HPDE6-E6E7 (cell line): ENCODE results near the gene SLC50A1.
"Not testable (repeated sequence)": the region's sequence is repeated elsewhere in the genome, so short reads cannot be mapped to it uniquely, and the experiment has no call there.

ENCODE experiments used
- DNase-seq: peaks from one replicate; pipeline ENCODE4 v3.0.0; 2011; ENCODE audit warnings: missing footprints; ENCODE audit errors: extremely low spot score

Gene SLC50A1

GRCh38 chr1:155116113-155116764 is 19.4 kb upstream of the SLC50A1 start:
- DNase-seq = no peak

DNA sequence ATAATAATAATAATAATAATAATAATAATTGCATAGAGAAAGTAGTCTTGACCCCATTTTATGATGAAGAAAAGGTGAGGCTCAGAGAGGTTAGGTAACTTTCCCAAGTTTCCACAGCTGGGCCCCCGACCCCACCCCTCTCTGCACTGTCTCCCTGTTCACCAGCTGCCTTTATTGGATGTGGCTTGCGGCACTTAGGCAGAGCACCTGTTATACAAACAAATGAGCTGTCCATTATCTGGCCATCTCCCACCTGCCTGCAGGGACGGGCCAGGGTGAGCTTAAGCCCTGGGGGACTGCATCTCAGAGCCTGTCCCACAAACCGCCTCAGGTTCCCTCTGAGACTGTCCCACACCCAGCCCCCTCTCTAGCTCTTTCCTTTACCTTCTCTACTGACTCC is 18.0 kb upstream of the SLC50A1 start:
- no peak for DNase-seq

DNA sequence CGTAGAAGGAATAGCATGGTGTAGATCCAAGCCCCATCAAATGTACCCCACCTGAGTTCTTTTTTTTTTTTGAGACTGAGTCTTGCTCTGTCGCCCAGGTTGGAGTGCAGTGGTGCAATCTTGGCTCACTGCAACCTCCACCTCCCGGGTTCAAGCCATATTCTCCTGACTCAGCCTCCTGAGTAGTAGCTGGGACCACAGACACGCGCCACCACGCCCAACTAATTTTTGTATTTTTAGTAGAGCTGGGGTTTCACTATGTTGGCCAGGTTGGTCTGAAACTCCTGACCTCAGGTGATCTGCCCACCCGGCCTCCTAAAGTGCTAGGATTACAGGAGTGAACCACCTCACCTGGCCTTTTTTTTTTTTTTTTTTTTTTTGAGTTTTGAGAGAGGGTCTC is 17.6 kb upstream of the SLC50A1 start:
- not testable (repeated sequence) for DNase-seq

DNA sequence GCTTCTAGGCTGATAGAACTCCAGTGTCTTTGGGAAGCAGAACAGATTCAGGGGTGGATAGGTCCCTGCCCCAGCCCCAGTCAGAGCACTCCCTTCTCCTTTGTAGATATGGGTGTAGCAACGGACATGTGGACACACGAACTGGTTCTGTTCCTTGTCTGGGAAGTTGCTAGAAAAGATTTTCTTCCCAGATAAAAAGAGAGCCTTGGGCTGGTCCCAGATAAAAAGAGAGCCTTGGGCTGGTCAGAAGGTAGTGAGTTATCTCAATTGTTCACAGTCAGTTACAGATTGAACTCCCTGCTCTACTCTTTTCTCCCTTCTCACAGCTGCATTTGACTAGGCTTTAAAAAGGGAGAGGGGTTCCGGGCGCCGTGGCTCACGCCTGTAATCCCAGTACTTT is 15.4 kb upstream of the SLC50A1 start:
- no peak for DNase-seq

DNA sequence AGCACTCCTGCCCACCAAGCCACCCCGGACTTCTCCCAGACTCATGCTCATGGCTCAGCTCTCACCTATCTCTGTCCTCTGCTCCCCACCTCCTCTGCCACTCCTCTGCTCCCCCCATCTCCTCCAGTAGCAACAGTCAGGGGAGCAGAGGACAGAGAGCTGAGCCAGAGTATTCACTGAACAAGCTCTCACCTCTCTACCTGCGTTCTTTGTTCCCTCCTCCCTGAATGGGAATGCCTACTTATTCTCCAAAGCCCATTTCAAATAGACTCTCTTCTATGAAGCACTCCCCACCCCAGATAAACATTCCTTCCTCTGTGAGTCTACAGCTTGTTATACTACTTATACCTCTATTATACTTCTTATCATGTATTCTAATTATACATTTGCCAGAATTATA is 14.4 kb upstream of the SLC50A1 start:
- no peak for DNase-seq

DNA sequence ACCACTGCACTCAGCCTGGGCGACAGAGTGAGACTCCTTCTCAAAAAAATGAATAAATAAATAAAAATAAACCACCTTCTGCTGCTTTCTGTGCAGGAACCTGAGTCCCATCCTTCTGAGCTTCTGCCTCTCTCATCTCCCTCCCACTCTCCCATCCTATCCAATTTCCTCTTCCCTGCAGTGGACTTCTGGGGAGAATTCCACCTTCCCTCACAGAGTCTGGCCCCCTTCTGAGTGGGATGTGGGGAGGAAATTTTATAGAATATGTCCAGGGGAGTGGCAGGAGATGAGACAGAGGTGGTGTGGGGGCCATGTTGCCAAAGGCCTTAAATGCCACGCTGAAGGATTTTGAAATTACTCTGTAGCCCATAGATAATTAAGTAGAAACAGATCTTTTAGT is 13.3 kb upstream of the SLC50A1 start:
- no peak for DNase-seq

- no peak for DNase-seq
These were observed 11.9 kb upstream of the SLC50A1 start for GRCh38 chr1:155123801-155124200.

DNA sequence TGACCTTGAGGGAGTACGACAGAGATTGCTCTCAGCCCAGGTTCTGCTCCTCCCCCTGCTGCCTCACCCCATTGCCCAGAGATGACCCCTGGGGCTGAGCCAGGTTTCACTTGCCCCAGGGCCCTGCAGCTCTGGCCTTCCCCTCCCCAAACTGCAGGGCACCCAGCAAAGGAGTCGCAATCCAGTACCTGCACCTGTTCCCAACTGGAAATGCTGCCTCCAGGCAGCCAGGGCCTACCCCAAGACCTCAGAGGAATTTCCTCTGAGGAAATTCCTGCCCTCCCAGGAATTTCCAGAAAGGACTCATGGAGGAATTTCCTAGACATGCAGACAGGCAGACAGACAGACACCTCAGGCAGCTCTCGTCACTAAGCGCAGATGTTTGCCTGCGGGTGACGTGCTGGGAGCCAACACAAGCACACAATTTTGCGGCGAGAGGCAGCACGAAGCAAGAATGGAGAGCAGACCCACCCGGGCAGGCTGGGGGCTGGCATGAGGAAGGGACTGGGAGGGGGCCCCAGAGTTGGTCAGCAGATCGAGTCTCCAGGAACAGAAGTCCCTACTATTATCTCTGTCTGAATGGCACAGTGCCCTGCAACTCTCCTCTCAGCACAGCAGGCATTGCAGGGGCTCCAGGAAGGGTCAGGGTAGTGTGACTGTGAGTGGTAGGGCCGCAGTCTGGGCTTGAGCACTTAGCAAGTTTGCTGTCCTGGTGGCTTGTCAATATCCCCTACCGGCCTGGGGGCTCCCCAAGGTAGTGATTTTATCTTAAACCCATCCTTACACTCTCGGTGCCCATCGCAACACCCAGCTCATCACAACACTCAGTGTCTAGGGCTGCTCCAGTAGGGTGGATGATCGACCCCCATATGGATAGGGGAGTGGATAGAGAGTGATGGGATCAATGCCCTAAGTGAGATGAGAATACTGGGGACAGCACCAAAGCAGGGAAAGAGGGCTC is 10.9 kb upstream of the SLC50A1 start:
- no peak for DNase-seq

DNA sequence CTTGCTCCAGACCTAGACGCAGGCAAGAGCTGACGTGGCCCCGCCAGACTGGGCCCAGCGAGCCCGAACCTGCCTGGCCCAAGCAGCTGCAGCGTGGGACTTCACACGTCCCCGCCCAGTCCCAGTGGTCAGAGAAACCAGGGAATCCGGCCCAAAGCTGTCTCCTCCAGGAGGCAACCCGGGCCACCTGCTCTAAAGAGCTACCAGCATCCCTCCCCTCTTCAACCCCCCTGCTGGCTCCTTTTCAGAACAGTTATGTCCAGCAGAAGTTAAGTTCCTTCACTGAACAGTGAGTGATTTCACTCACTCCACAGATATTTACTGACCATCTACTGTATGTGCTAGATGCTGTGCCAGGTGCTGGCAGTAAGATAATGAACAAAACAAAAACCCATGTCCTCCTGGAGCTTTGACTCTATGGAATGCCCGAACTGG is 10.1 kb upstream of the SLC50A1 start:
- DNase-seq = no peak

GRCh38 chr1:155125946-155126555 is 9.6 kb upstream of the SLC50A1 start:
- no peak for DNase-seq

- DNase-seq = no peak
These were observed 9.0 kb upstream of the SLC50A1 start for GRCh38 chr1:155126556-155127104.

DNA sequence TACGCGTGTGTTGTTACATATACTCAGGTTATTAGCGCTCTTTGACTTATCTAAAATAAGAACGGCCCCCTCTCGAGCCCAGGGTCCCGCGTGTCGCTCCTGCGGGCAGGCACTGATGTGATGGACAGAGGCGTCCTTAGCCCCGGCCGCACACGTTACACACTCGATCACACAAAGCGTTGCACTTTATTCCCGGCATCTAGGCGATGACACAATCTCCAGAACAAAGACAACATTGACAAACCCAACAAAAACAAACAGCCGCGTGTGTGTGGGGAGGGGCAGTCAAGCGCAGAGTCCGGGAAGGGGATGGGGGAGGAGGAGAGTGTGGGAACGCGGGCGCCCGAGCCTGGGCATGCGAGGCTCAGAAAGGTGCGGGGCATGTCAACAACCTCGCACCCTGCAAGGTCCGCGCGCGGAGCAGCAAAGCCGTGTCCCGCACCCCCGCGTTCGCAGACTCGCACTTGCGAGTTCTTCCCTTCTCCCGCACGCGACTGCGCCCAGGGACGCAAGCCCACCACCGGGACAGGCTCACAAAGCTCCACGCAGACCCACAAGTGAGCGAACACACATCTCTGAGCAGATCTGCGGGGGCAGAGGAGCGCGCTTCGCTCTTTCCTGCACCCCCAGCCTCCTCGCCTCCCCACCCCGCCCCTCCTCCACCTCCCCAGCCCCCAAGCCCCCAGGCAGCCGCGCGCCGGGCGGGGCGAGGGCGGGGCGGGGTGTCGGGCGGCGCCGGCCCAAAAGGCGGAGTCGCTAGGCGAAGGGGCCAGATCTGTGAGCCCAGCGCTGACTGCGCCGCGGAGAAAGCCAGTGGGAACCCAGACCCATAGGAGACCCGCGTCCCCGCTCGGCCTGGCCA is 8.3 kb upstream of the SLC50A1 start, which contains the start of gene EFNA1:
Gene EFNA1, plus strand, starts transcription at position 772 of the 862 bp plus-strand sequence. CDS start 102 bp downstream, outside the sequence.
- DNase-seq = no peak

DNA sequence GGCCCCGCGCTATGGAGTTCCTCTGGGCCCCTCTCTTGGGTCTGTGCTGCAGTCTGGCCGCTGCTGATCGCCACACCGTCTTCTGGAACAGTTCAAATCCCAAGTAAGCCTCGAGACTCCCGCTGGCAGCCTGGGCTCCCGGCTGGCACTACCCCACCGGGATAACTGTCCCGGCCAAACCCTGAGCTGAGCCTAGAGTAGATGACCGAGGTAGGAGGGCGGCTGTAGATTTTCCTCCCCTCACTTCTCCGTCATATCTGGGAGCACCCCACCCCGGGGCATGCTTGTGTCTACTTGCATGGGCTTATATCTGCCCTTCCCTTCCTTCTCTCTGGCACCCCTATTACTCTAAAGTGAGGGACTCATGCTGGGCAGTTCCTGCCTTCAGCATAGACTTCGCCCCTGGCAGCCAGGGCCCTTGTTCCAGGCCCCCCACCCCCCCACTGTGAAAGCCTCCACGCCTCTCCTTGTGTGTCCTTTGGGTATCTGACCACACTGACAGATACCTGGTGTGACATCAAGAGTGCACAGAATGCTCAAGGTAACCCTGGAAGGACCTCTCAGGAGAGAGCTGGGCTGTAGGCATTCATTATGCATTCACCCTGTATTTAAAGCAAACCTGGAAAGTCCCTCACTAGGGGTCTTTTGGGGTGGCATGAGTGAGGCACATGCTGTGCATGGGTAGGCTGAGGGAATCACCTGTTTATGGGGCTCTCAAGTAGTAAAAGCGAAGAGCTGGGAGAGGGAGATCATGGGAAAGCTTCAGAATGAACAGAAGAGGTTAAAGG is 7.5 kb upstream of the SLC50A1 start:
- no peak for DNase-seq

GRCh38 chr1:155128755-155129473 is 6.7 kb upstream of the SLC50A1 start:
- DNase-seq = no peak

GRCh38 chr1:155130272-155131006 is 5.2 kb upstream of the SLC50A1 start:
- DNase-seq = no peak

DNA sequence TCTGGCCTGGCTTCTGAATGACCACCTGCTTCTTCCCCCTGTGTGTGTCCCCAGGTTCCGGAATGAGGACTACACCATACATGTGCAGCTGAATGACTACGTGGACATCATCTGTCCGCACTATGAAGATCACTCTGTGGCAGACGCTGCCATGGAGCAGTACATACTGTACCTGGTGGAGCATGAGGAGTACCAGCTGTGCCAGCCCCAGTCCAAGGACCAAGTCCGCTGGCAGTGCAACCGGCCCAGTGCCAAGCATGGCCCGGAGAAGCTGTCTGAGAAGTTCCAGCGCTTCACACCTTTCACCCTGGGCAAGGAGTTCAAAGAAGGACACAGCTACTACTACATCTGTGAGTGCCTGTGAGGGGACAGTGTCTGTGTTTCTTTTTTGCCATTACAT is 4.4 kb upstream of the SLC50A1 start:
- DNase-seq = no peak

- DNase-seq = no peak
These were observed 3.8 kb upstream of the SLC50A1 start for GRCh38 chr1:155131856-155132255.

GRCh38 chr1:155133799-155134281 is 1.8 kb upstream of the SLC50A1 start:
- no peak for DNase-seq

DNA sequence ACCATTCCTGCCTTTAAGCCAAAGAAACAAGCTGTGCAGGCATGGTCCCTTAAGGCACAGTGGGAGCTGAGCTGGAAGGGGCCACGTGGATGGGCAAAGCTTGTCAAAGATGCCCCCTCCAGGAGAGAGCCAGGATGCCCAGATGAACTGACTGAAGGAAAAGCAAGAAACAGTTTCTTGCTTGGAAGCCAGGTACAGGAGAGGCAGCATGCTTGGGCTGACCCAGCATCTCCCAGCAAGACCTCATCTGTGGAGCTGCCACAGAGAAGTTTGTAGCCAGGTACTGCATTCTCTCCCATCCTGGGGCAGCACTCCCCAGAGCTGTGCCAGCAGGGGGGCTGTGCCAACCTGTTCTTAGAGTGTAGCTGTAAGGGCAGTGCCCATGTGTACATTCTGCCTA is 1.3 kb upstream of the SLC50A1 start:
- DNase-seq = no peak
